Calu3 (cell line): ENCODE measurements around the gene FGD1. TPM values are rescaled to one million over a fixed set of nuclear protein-coding genes. Genes with fewer than 3 reads are reported as not detected.

Source experiments
- BruUV-seq: library from RNA; stranded (reverse); fragments of 400-500 nt; replicated peaks from 2 replicates; lab custom pipeline; 2021; lab: Mats Ljungman, UMichigan
- CTCF ChIA-PET: fragments of 300-600 bp; sonication (Branson Sonifier 250); formaldehyde crosslinking; loops from one replicate; lab custom pipeline; 2022; ENCODE audit warnings: antibody characterized with exemption; lab: Charles Lee
- DNase-seq: peaks from one replicate; pipeline ENCODE4 v3.0.0; 2022
- H3K27ac Mint-ChIP-seq: one replicate; pipeline ENCODE4 v1.8.0; 2022; ENCODE audit warnings: mixed read lengths; ENCODE audit not compliant: unreplicated experiment
- H3K27me3 Mint-ChIP-seq: one replicate; pipeline ENCODE4 v1.8.0; 2022; ENCODE audit warnings: mixed read lengths; ENCODE audit not compliant: unreplicated experiment
- H3K36me3 Mint-ChIP-seq: one replicate; pipeline ENCODE4 v1.8.0; 2022; ENCODE audit warnings: mild to moderate bottlenecking, moderate library complexity, mixed read lengths; ENCODE audit not compliant: insufficient read depth, unreplicated experiment
- H3K4me1 Mint-ChIP-seq: one replicate; pipeline ENCODE4 v1.8.0; 2022; ENCODE audit warnings: mild to moderate bottlenecking, low read depth, mixed read lengths; ENCODE audit not compliant: unreplicated experiment
- H3K4me3 Mint-ChIP-seq: one replicate; pipeline ENCODE4 v1.8.0; 2022; ENCODE audit warnings: mild to moderate bottlenecking, low read depth, moderate library complexity, mixed read lengths; ENCODE audit not compliant: unreplicated experiment
- H3K9me3 Mint-ChIP-seq: one replicate; pipeline ENCODE4 v1.8.0; 2022; ENCODE audit warnings: low read depth, mixed read lengths; ENCODE audit not compliant: unreplicated experiment
- intact Hi-C: fragments of 100-400 bp; cut with micrococcal nuclease; formaldehyde crosslinking; loops from one replicate; pipeline ENCODE4 v1.10.0; 2022; ENCODE audit not compliant: unreplicated experiment
- total RNA-seq: library from RNA; stranded (reverse); gene quantifications from 2 replicates; pipeline ENCODE4 v1.2.3, GENCODE V29; 2022
- TF ChIP-seq, protein P1 (sequence below): fragments of 200-600 bp; IDR thresholded peaks from one replicate; pipeline ENCODE4 v1.8.0; 2022; ENCODE audit warnings: antibody characterized with exemption; ENCODE audit not compliant: unreplicated experiment

FGD1 gene
- total RNA-seq, 1 experiment from 2014 or later: 0.97 TPM

DNA sequence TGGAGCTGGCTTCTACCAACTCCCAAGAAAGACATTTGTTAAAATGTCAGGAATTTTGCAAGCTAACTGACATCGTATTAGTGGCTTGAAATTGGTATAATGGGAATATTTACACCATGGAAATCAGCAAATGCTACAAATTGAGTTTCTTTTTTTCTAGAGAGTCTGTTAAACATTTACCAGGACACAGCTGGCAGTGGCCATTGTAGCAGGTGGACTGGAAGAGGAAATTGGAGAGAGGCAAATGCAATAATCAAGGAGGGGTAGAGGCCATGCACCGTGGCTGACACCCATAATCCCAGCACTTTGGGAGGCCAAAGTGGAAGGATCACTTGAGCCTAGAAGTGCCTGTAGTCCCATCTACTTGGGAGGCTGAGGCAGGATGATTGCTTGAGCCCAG lies 88.8 kb downstream of the FGD1 start:
- Mint-ChIP-seq H3K4me1 (no peaks in the 10 kb centered on the region), H3K27ac (no peak overlapping the region), H3K36me3 (no peaks in the 10 kb centered on the region), H3K27me3 (no peaks in the 10 kb centered on the region), H3K4me3 (no peak overlapping the region), H3K9me3 (no peaks in the 10 kb centered on the region)
- no TSS peak for BruUV-seq
- CTCF ChIA-PET: interaction anchor here (0.5 kb wide), 1 partner anchor 30 kb away, joined by 3 read pairs; no protein-coding TSS in a partner anchor
- intact Hi-C loops: no loop called here
- TF ChIP-seq, protein P1, sequence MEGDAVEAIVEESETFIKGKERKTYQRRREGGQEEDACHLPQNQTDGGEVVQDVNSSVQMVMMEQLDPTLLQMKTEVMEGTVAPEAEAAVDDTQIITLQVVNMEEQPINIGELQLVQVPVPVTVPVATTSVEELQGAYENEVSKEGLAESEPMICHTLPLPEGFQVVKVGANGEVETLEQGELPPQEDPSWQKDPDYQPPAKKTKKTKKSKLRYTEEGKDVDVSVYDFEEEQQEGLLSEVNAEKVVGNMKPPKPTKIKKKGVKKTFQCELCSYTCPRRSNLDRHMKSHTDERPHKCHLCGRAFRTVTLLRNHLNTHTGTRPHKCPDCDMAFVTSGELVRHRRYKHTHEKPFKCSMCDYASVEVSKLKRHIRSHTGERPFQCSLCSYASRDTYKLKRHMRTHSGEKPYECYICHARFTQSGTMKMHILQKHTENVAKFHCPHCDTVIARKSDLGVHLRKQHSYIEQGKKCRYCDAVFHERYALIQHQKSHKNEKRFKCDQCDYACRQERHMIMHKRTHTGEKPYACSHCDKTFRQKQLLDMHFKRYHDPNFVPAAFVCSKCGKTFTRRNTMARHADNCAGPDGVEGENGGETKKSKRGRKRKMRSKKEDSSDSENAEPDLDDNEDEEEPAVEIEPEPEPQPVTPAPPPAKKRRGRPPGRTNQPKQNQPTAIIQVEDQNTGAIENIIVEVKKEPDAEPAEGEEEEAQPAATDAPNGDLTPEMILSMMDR: no peak
- no peak for DNase-seq

DNA sequence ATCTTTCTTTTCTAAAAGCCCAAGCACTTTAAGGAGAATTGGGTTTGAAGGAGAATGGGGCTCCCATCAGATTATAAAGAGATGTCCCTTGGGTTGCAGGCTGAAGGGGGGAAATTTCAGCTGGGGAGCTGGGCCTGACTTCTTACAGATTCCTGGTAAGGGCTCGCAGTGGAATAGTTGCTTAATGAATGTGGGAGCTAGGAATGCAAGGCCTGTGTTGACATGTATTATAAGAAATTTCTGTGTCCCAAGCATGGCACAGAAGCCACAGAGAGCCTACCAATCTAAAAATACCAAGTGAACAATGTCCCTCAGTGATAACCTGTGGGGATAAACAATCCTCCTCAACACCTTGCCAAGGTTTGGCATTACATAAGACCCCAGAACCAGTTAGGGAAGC lies 98.9 kb downstream of the FGD1 start:
- no peak overlapping the region for H3K4me3 Mint-ChIP-seq
- no peak for DNase-seq
- no peaks in the 10 kb centered on the region for H3K36me3 Mint-ChIP-seq
- no peak overlapping the region for H3K27ac Mint-ChIP-seq
- no peaks in the 10 kb centered on the region for H3K4me1 Mint-ChIP-seq
- no TSS peak for BruUV-seq
- CTCF ChIA-PET: no interaction called here
- intact Hi-C loops: no loop called here
- no peaks in the 10 kb centered on the region for H3K27me3 Mint-ChIP-seq
- TF ChIP-seq, protein P1: no peak
- no peaks in the 10 kb centered on the region for H3K9me3 Mint-ChIP-seq

Other genes starting within 250 kb of the FGD1 start
- gene WNK3, start 138.2 kb downstream of the FGD1 start, total RNA-seq: not detected in 2 replicates
- 42.5 and 45.0 TPM in 2 replicates for gene TSR2, start 55.8 kb downstream of the FGD1 start, total RNA-seq
- 62.8 and 67.5 TPM in 2 replicates for gene GNL3L, start 34.0 kb upstream of the FGD1 start, total RNA-seq